Kidney (tissue), 14 donors: Measurements from ENCODE around the gene THAP9. TPM values are rescaled to one million over a fixed set of nuclear protein-coding genes. Genes with fewer than 3 reads are reported as not detected.

Source experiments
- DNase-seq, 5 donors: peaks; one replicate each; pipeline ENCODE4 v3.0.0-alpha.2; 2013 to 2020
- FAIRE-seq: peaks from 2 replicates; lab custom pipeline; 2012; peaks lifted over from hg19 to GRCh38; lab: Jason Lieb, UNC
- H3K27ac ChIP-seq, 2 donors: one replicate each; pipeline ENCODE4 v1.7.0; 2013; ENCODE audit warnings: low read depth in 2 of 2, low read length in 2 of 2, inconsistent platforms in 1 of 2
- H3K27me3 ChIP-seq: one replicate; pipeline ENCODE4 v1.7.1; 2013; ENCODE audit warnings: low read length, inconsistent platforms; ENCODE audit not compliant: control insufficient read depth, insufficient read depth
- H3K36me3 ChIP-seq, 3 donors: one replicate each; pipeline versions ENCODE4 v1.7.0 to v1.7.1; 2013; ENCODE audit warnings: low read length in 3 of 3, control low read depth in 1 of 3, inconsistent platforms in 1 of 3; ENCODE audit not compliant: insufficient read depth in 3 of 3, control insufficient read depth in 2 of 3
- H3K4me1 ChIP-seq, 3 donors: one replicate each; pipeline versions ENCODE4 v1.7.0 to v1.7.1; 2013; ENCODE audit warnings: low read length in 3 of 3, inconsistent platforms in 1 of 3, low read depth in 1 of 3; ENCODE audit not compliant: control insufficient read depth in 2 of 3, insufficient read depth in 2 of 3
- H3K4me3 ChIP-seq, 3 donors: one replicate each; pipeline versions ENCODE4 v1.7.0 to v1.8.1; 2013; ENCODE audit warnings: low read length in 3 of 3, control low read depth in 1 of 3, inconsistent platforms in 1 of 3
- H3K9ac ChIP-seq, 3 donors: one replicate each; pipeline versions ENCODE4 v1.7.0 to v1.7.1; 2013; ENCODE audit warnings: low read length in 3 of 3, control low read depth in 1 of 3, inconsistent platforms in 1 of 3
- H3K9me3 ChIP-seq, 3 donors: one replicate each; pipeline versions ENCODE4 v1.7.0 to v1.7.1; 2013; ENCODE audit warnings: low read length in 3 of 3, control low read depth in 1 of 3, inconsistent platforms in 1 of 3; ENCODE audit not compliant: control insufficient read depth in 2 of 3, insufficient read depth in 1 of 3
- intact Hi-C: fragments of 100-400 bp; cut with DNase I; formaldehyde crosslinking; loops from one replicate; pipeline ENCODE4 v1.11.1; 2022
- polyA plus RNA-seq: library from polyadenylated mRNA; stranded (reverse); fragments of 350-450 nt; fragmentation: Illumina TruSeq; extraction: RNeasy Lipid Tissue Mini Kit (QIAGEN cat#74804); gene quantifications from one replicate; pipeline ENCODE4 v1.2.3, GENCODE V29; 2014; ENCODE audit warnings: low read depth, low replicate concordance; ENCODE audit not compliant: insufficient read depth
- total RNA-seq: library from RNA; stranded (reverse); fragmentation: NEBNext Ultra II Directional; extraction: Animal tissue kit (Norgen Biotek cat#: 25700); gene quantifications from one replicate; pipeline ENCODE4 v1.2.1, GENCODE V29; 2021
- TF ChIP-seq, protein P1 (sequence below): IDR thresholded peaks from 3 replicates; pipeline ENCODE4 v1.5.1; 2012; ENCODE audit warnings: mild to moderate bottlenecking, moderate library complexity, borderline replicate concordance; ENCODE audit not compliant: insufficient read depth; ENCODE audit errors: extremely low read depth
- donor health status: control.
- donor health status: control.
- donor health status: control.
- donor health status: control.
- donor health status: control.
- donor health status: DM: yes; HTN: yes; CAD: no.
- donor health status: Normal renal cell carcinoma (clear cell type).

Gene THAP9
- total and polyA plus RNA-seq, 2 donors from 2014 or later: 2.6 to 5.6 TPM

DNA sequence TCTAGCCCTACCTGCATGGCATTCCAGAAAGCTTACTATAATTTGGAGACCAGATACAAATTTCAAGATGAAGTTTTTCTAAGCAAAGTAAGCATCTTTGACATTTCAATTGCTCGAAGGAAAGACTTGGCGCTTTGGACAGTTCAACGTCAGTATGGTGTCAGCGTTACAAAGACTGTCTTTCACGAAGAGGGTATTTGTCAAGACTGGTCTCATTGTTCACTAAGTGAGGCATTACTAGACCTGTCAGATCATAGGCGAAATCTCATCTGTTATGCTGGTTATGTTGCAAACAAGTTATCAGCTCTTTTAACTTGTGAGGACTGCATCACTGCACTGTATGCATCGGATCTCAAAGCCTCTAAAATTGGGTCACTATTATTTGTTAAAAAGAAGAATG, 17.6 kb downstream of the THAP9 start:
- H3K4me1 ChIP-seq: no peaks in the 10 kb centered on the region
- intact Hi-C loops: no loop called here
- H3K27me3 ChIP-seq: no peaks in the 10 kb centered on the region
- no peaks in the 10 kb centered on the region for H3K36me3 ChIP-seq
- no peak overlapping the region for H3K27ac ChIP-seq
- DNase-seq (no peak), FAIRE-seq (no peak)
- H3K4me3 ChIP-seq: no peak overlapping the region
- H3K9ac ChIP-seq: no peak overlapping the region
- no peaks in the 10 kb centered on the region for H3K9me3 ChIP-seq
- TF ChIP-seq, protein P1, sequence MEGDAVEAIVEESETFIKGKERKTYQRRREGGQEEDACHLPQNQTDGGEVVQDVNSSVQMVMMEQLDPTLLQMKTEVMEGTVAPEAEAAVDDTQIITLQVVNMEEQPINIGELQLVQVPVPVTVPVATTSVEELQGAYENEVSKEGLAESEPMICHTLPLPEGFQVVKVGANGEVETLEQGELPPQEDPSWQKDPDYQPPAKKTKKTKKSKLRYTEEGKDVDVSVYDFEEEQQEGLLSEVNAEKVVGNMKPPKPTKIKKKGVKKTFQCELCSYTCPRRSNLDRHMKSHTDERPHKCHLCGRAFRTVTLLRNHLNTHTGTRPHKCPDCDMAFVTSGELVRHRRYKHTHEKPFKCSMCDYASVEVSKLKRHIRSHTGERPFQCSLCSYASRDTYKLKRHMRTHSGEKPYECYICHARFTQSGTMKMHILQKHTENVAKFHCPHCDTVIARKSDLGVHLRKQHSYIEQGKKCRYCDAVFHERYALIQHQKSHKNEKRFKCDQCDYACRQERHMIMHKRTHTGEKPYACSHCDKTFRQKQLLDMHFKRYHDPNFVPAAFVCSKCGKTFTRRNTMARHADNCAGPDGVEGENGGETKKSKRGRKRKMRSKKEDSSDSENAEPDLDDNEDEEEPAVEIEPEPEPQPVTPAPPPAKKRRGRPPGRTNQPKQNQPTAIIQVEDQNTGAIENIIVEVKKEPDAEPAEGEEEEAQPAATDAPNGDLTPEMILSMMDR: no peak

DNA sequence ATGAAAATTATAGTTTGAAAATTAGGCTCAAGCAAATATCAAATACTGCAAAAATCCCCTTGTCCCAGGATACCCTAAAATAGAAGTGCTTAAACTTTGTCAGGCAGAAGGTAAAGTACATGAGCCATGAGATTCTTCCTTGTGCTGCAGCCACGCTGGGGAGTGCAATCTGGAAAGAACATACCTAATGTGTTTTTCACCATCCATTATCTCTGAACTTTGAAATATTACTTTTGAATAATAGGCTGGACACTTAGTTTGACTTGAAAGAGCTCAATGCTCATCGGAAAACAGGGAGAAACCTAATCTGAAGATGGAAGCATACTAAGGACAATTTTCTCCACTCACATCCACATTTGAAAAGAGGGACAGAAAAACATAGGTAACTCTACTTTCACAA, 18.9 kb downstream of the THAP9 start:
- intact Hi-C loops: no loop called here
- no peaks in the 10 kb centered on the region for H3K4me1 ChIP-seq
- no peak overlapping the region for H3K27ac ChIP-seq
- DNase-seq (no peak), FAIRE-seq (no peak)
- TF ChIP-seq, protein P1: no peak
- H3K9me3 ChIP-seq: no peaks in the 10 kb centered on the region
- no peak overlapping the region for H3K9ac ChIP-seq
- H3K4me3 ChIP-seq: no peak overlapping the region
- H3K27me3 ChIP-seq: no peaks in the 10 kb centered on the region
- no peaks in the 10 kb centered on the region for H3K36me3 ChIP-seq

DNA sequence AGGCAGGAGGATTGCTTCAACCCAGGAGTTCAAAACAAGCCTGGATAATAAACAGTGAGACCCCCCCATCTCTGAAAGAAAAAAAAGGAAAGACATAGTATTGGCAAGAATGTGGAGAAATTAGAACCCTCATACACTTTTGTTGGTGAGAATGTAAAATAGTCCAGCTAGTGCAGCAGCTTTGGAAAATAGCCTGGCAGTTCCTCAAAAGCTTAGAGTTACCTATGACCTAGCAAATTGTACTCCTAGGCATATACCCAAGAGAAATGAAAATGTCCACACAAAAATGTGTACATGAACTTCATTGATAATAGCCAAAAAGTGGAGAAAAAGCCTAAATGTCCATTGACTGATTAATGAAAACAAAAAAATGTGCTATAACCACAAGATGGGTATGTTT, 21.3 kb downstream of the THAP9 start:
- DNase-seq (no peak), FAIRE-seq (no peak)
- Histone ChIP-seq H3K36me3 (no peaks in the 10 kb centered on the region), H3K4me1 (no peaks in the 10 kb centered on the region), H3K4me3 (no peak overlapping the region), H3K27ac (no peak overlapping the region), H3K27me3 (no peaks in the 10 kb centered on the region), H3K9me3 (no peaks in the 10 kb centered on the region), H3K9ac (no peak overlapping the region)
- intact Hi-C loops: no loop called here
- TF ChIP-seq, protein P1: no peak
